RCC 7860 (cell line): ENCODE results near the gene ITGB8.

ENCODE experiments used
- DNase-seq: peaks from one replicate; pipeline ENCODE4 v3.0.0-alpha.2; 2015; ENCODE audit warnings: low spot score
- FAIRE-seq: peaks from 2 replicates; lab custom pipeline; 2012; peaks lifted over from hg19 to GRCh38; lab: Jason Lieb, UNC

ITGB8 gene

GRCh38 chr7:20449176-20449575, 118.5 kb downstream of the ITGB8 start:
- no peak for FAIRE-seq

DNA sequence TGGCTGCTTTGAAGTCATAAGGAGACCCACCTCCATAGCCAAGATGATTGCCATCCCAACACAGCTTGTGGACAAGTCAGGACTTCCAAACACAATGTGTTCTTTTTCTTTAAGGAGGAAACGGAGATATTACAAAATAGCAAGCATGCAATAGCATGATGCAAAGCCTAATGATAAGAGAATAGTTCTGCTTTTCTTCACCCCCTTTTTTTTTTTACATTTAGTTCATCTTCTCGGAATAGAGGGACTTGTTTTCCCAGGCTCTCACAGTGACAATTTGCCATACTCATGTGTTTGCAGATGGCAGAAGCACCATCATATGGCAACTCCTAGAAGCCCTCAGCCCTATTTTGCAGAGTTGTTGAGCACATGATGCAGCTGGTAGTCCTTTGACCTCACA, 119.8 kb downstream of the ITGB8 start:
- FAIRE-seq: no peak
- no peak for DNase-seq

More at GRCh38 chr7:20449176-20449575, 118.5 kb downstream of the ITGB8 start:
- DNase-seq: no peak

DNA sequence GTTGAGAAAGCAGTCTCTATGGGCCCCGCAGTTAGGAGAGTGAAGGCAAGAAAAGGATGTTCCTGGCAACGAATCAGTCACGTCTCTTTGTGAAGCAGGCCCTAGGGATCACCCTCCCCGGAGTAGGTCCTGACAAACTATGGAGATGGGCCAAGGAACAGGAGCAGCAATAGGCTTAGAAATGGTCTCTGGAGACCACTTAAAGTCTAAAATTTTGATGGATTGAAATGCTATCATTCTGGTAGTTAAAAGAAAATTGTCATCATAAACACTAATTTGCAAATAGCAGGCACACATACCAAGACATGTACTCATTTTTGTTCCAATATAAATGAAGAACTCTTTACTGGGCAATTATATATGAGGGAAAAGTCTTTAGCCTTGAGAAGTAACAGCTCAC, 123.5 kb downstream of the ITGB8 start:
- no peak for DNase-seq
- FAIRE-seq: no peak

DNA sequence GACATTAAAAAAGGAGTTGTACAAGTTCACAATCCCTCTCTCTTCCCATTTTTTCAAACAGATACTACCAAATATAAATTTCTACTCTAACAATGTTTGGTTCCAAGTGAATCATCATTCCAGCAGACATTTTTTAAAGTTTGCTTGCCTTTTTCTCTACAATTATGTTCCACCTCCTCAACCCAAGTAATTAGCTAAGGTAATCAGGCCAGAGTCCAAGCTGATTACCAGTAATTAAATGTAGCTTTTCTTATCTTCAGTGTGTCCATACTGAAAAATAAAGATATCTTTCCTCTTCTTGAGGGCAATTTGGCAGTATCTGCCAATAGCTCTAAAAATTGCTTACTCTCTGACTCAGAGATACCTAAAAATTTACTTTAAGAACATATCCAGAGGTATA, 126.0 kb downstream of the ITGB8 start:
- DNase-seq: no peak
- FAIRE-seq: no peak

- DNase-seq: no peak
- no peak for FAIRE-seq
Observed at GRCh38 chr7:20458521-20458920, 127.8 kb downstream of the ITGB8 start.

GRCh38 chr7:20459419-20459818, 128.7 kb downstream of the ITGB8 start:
- no peak for FAIRE-seq

DNA sequence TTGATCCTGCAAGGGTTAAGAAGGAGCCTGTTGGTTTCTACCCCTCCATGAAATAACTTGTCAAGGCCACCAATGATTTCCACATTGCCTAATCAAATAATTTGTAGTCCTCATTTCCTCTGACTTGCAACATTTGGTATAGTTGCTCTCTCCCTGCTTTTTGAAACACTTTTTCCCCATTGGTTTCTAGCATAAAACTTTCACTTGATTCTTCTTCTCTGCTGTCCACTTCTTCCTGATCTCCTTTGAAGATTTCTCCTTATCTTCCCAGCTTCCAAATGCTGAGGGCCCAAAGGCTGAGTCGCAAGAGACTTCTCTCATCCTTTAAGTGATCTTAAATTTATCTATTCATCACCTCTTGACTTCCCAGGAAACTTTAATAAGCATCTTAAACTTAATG, 134.2 kb downstream of the ITGB8 start:
- DNase-seq (no peak), FAIRE-seq (no peak)

More at GRCh38 chr7:20459419-20459818, 128.7 kb downstream of the ITGB8 start:
- no peak for DNase-seq
